Large intestine (tissue), 3 donors: ENCODE results near the gene EYA2. TPM values are rescaled to one million over a fixed set of nuclear protein-coding genes. Genes with fewer than 3 reads are reported as not detected.

Source experiments
- DNase-seq, 2 donors: peaks; one replicate each; pipeline versions ENCODE4 v3.0.0 to v3.0.0-alpha.2; 2013
- H3K27ac ChIP-seq: one replicate; pipeline ENCODE4 v1.5.1; 2013; ENCODE audit warnings: low read length
- H3K27me3 ChIP-seq: 2 replicates; pipeline ENCODE4 v1.6.1; 2013; ENCODE audit warnings: low read length; ENCODE audit not compliant: control insufficient read depth, insufficient read depth
- H3K36me3 ChIP-seq: 2 replicates; pipeline ENCODE4 v1.6.1; 2013; ENCODE audit warnings: low read length; ENCODE audit not compliant: control insufficient read depth, insufficient read depth
- H3K4me1 ChIP-seq: one replicate; pipeline ENCODE4 v1.6.1; 2013; ENCODE audit warnings: low read length; ENCODE audit not compliant: control insufficient read depth, insufficient read depth
- H3K4me3 ChIP-seq: one replicate; pipeline ENCODE4 v1.5.1; 2013; ENCODE audit warnings: low read length
- H3K9me3 ChIP-seq: one replicate; pipeline ENCODE4 v1.6.1; 2013; ENCODE audit warnings: mild to moderate bottlenecking, low read depth, low read length, moderate library complexity; ENCODE audit not compliant: control insufficient read depth
- WGBS: methylation state at CpG from one replicate; pipeline ENCODE4 v1.1.5; 2013; ENCODE audit warnings: low lambda C conversion rate; ENCODE audit not compliant: insufficient coverage; 5-methylcytosine and 5-hydroxymethylcytosine counted together
- polyA plus RNA-seq: library from polyadenylated mRNA; unstranded; fragments of 120-200 nt; gene quantifications from one replicate; pipeline ENCODE4 v1.2.1, GENCODE V29; 2013

Gene EYA2
- polyA plus RNA-seq, 1 donor, result 0.72 TPM

DNA sequence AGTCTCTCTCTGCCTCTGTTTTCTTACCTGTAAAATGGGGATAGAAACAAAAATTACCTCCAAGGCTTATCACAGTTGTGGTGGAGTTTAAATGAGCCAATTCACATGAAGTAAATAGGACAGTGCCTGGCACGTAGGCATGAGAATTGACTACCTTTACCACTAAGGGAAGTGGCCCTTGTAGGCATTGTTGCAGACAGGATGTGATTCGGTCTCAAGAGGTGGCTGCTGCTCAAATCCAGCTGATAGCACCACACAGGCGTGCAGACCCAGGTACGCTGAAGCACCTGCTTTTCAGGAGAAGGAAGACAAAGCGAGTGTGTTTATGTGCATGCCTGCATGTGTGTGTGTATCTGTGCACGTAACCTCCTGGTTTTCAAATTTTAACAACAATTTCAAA is 108.6 kb downstream of the EYA2 start:
- Histone ChIP-seq H3K27ac (no peak overlapping the region), H3K36me3 (no peaks in the 10 kb centered on the region), H3K4me3 (no peak overlapping the region), H3K9me3 (no peaks in the 10 kb centered on the region), H3K27me3 (no peaks in the 10 kb centered on the region), H3K4me1 (no peaks in the 10 kb centered on the region)
- WGBS, result no CpG with 5 or more reads among the region's 6 CpGs
- DNase-seq, result no peak

DNA sequence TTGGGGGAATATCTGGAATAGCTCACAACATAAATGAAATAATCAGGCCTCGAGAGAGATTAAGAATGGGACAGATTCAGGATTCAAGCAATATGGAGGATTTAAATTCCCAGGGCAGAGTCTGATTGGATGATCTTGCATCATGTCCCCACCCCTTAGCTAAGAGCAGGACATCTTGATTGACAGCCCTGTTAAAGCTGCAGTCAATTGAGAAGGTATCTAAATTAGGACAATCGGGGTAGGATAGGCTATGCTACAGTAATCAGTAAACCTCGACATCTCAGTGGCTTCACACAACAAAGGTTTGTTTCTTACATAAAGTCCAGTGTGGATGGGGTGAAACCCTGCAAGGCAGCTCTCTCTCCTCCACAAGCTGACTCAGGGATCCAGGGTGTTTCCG is 109.5 kb downstream of the EYA2 start:
- Histone ChIP-seq H3K27ac (no peak overlapping the region), H3K4me1 (no peaks in the 10 kb centered on the region), H3K9me3 (no peaks in the 10 kb centered on the region), H3K4me3 (no peak overlapping the region), H3K27me3 (no peaks in the 10 kb centered on the region), H3K36me3 (no peaks in the 10 kb centered on the region)
- no peak for DNase-seq
- WGBS, result 90% methylated on average over 2 of the region's 4 CpGs

- no peaks in the 10 kb centered on the region for H3K9me3 ChIP-seq
- no peak overlapping the region for H3K27ac ChIP-seq
- WGBS, result no CpG with 5 or more reads among the region's 14 CpGs
- H3K27me3 ChIP-seq, result no peaks in the 10 kb centered on the region
- H3K4me3 ChIP-seq, result no peak overlapping the region
- no peaks in the 10 kb centered on the region for H3K4me1 ChIP-seq
- no peaks in the 10 kb centered on the region for H3K36me3 ChIP-seq
- no peak for DNase-seq
Observed at GRCh38 chr20:47007826-47008655, 113.4 kb downstream of the EYA2 start.

DNA sequence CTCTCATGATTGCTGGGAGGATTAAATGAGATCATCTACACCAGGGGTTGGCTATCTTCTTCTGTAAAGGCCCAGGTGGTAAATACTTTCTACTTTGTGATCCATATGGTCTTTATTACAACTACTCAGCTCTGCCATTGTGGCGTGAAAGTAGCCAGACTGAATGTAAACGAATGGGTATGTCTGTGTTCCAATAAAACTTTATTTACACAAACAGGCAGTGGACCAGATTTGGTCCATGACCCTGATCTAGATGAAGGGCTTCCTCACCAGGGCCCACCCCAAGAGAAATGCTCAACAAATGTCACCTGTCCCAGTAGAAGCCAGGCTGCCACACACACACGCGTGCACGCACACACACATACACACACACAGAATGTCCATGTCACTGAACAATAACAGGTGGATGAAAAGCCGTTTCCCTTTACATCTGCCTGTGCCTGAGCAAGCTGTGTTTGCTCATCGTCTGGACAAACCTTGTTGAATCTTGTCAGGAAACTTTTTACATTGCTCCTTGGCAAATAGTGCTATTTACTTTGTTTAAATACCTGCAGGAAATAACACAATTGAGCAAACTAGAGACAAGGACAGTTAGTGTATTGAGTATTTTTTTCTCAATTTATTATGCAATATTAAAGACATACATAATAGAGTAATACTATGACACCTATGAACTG is 114.3 kb downstream of the EYA2 start:
- Histone ChIP-seq H3K4me3 (no peak overlapping the region), H3K27me3 (no peaks in the 10 kb centered on the region), H3K36me3 (no peaks in the 10 kb centered on the region), H3K27ac (no peak overlapping the region), H3K9me3 (no peaks in the 10 kb centered on the region), H3K4me1 (no peaks in the 10 kb centered on the region)
- peak in 1 of 2 donors; percentile 8 for DNase-seq
- 30% methylated on average over 2 of the region's 7 CpGs for WGBS

DNA sequence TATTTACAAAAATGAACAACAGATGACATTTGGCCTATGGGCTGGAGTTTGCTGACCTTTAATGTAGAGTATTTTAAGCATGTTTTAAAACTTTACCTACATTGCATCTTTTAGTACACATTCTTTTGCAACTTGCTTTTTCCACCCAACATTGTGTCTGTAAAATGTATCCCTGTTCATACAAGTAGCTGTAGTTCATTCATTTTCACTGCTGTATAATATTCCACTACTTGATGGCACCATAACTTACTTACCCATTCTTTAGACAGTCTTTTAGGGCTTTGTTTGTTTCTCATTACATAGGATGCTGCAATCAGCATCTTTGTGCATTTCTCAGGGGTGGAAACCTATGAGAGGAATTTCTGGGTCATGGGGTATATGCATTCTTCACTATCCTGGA is 115.1 kb downstream of the EYA2 start:
- no peak overlapping the region for H3K27ac ChIP-seq
- no peaks in the 10 kb centered on the region for H3K36me3 ChIP-seq
- no peaks in the 10 kb centered on the region for H3K9me3 ChIP-seq
- H3K4me1 ChIP-seq, result no peaks in the 10 kb centered on the region
- DNase-seq, result no peak
- no peak overlapping the region for H3K4me3 ChIP-seq
- H3K27me3 ChIP-seq, result no peaks in the 10 kb centered on the region

- H3K36me3 ChIP-seq, result no peaks in the 10 kb centered on the region
- no peaks in the 10 kb centered on the region for H3K27me3 ChIP-seq
- H3K9me3 ChIP-seq, result no peaks in the 10 kb centered on the region
- DNase-seq, result no peak
- H3K4me3 ChIP-seq, result no peak overlapping the region
- no peaks in the 10 kb centered on the region for H3K4me1 ChIP-seq
- WGBS, result no CpG with 5 or more reads among the region's 5 CpGs
- no peak overlapping the region for H3K27ac ChIP-seq
Observed at GRCh38 chr20:47011984-47012383, 117.3 kb downstream of the EYA2 start.

DNA sequence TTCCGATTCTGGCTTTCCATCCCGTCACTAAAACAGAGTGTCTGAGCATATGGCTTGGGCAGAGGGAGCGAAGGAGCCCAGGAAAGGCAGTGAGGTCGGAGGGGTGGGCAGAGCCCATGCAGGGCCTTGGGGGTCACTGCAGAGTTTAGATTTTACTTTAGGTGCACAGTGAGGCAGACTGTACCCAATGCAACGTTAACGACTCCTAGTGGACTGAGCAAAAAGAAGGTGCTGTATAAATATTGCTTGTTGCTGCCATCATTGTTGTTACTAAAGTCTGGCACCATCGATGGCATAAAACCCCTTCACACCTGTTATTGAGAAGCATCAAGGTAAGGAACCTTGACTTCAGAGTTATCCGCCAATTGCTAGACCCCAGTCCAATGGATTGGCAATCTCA is 119.0 kb downstream of the EYA2 start:
- H3K9me3 ChIP-seq, result no peaks in the 10 kb centered on the region
- no peaks in the 10 kb centered on the region for H3K4me1 ChIP-seq
- H3K36me3 ChIP-seq, result no peaks in the 10 kb centered on the region
- no peak overlapping the region for H3K4me3 ChIP-seq
- no peak overlapping the region for H3K27ac ChIP-seq
- 92% methylated on average over 2 of the region's 8 CpGs for WGBS
- no peaks in the 10 kb centered on the region for H3K27me3 ChIP-seq
- DNase-seq, result no peak

GRCh38 chr20:47016068-47016664 is 121.5 kb downstream of the EYA2 start:
- no peaks in the 10 kb centered on the region for H3K36me3 ChIP-seq
- WGBS, result 100% methylated on average over 4 of the region's 8 CpGs

DNA sequence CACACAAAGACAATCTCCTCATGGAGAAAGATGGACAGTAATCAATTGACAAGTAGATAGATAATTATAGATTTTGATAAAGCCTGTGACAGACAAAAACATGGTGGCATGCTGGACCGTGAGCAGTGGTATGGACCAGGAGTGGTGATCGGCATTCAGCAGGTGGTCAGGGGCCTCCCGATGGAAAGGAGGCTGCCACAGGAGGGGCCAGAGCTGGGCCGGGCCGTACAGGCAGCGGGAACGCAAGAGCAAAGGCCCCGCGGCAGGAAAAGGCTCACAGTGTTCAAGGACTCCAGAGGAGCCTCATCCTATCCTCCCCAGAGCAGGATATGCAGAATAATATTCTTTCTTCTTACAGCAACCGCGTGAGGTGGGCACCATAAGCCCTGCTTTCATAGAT is 123.7 kb downstream of the EYA2 start:
- no peak overlapping the region for H3K27ac ChIP-seq
- no CpG with 5 or more reads among the region's 11 CpGs for WGBS
- no peaks in the 10 kb centered on the region for H3K4me1 ChIP-seq
- H3K9me3 ChIP-seq, result no peaks in the 10 kb centered on the region
- H3K27me3 ChIP-seq, result no peaks in the 10 kb centered on the region
- no peak for DNase-seq
- no peak overlapping the region for H3K4me3 ChIP-seq
- no peaks in the 10 kb centered on the region for H3K36me3 ChIP-seq

More at GRCh38 chr20:47016068-47016664, 121.5 kb downstream of the EYA2 start:
- Histone ChIP-seq H3K27ac (no peak overlapping the region), H3K27me3 (no peaks in the 10 kb centered on the region), H3K4me1 (no peaks in the 10 kb centered on the region), H3K9me3 (no peaks in the 10 kb centered on the region), H3K4me3 (no peak overlapping the region)
- DNase-seq, result no peak

GRCh38 chr20:47019121-47019824 is 124.6 kb downstream of the EYA2 start:
- peak; percentile 4 to 24 for DNase-seq
- no CpG with 5 or more reads among the region's 7 CpGs for WGBS
- no peak overlapping the region for H3K4me3 ChIP-seq
- no peak overlapping the region for H3K27ac ChIP-seq
- no peaks in the 10 kb centered on the region for H3K36me3 ChIP-seq
- H3K9me3 ChIP-seq, result no peaks in the 10 kb centered on the region
- no peaks in the 10 kb centered on the region for H3K4me1 ChIP-seq
- no peaks in the 10 kb centered on the region for H3K27me3 ChIP-seq
